Urinary bladder (tissue), 4 donors: Measurements from ENCODE around the gene TUBGCP6. TPM values are rescaled to one million over a fixed set of nuclear protein-coding genes. Genes with fewer than 3 reads are reported as not detected.

Experiments used
- DNase-seq: peaks from one replicate; pipeline ENCODE4 v3.0.0-alpha.2; 2015; ENCODE audit errors: extremely low spot score
- H3K27ac ChIP-seq: one replicate; pipeline ENCODE4 v1.5.1; 2013; ENCODE audit warnings: low read depth, mild to moderate bottlenecking, moderate library complexity
- H3K36me3 ChIP-seq: one replicate; pipeline ENCODE4 v1.6.1; 2013; ENCODE audit warnings: mild to moderate bottlenecking, moderate library complexity; ENCODE audit not compliant: insufficient read depth
- H3K4me1 ChIP-seq: one replicate; pipeline ENCODE4 v1.6.1; 2013; ENCODE audit warnings: mild to moderate bottlenecking, moderate library complexity; ENCODE audit not compliant: insufficient read depth
- H3K4me3 ChIP-seq: one replicate; pipeline ENCODE4 v1.5.1; 2013; ENCODE audit warnings: low read depth, low read length
- WGBS: extraction: QIAGEN DNeasy Blood & Tissue Kit; methylation state at CpG from one replicate; pipeline ENCODE4 v1.1.7; 2013; 5-methylcytosine and 5-hydroxymethylcytosine counted together
- polyA plus RNA-seq: library from polyadenylated mRNA; stranded (reverse); fragments of 200-250 nt; gene quantifications from one replicate; pipeline ENCODE4 v1.2.3, GENCODE V29; 2013
- total RNA-seq: library from RNA; depleted of rRNA; stranded (reverse); fragments of >200 nt; gene quantifications from one replicate; pipeline ENCODE4 v1.2.3, GENCODE V29; 2014
- donor health status: healthy with polysubstance abuse.
- donor health status: healthy.

TUBGCP6 gene
- total and polyA plus RNA-seq, 2 donors, result 23.1 to 31.5 TPM

DNA sequence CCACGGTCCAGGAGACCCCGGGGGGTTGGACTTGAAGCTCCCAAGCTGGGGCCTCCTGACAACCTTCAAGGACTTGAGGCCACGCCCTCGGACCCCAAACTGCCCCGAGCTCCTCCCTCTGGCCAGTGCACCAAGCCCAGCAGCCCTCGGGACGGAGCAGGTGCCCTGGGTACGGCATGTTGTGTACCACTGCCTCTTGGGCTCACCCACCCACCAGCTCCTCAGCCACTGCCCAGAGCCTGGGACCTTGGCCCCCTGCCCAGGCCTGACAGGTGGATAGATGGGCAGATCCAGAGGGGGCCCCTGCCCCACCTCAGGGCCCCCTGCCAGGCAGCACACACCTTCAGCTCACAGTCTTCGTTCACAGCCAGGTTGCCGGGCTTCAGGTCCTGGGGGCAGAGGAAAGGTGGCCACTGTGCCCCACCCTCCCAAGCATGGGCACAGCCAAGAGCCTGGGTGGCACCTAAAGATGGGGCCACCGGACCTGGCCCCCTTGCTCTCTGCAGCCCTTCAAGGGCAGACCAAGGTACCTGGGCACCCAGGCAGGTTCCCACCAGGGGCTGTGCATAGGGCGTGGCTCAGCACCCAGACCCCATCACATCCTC is 11.5 kb upstream of the TUBGCP6 start:
- Histone ChIP-seq H3K27ac (no peak overlapping the region), H3K4me1 (peaks cover 3% of the 10 kb centered on the region), H3K4me3 (no peak overlapping the region), H3K36me3 (no peaks in the 10 kb centered on the region)
- WGBS, result 87% methylated on average over 12 of the region's 12 CpGs
- no peak for DNase-seq

- no peak for DNase-seq
- no peak overlapping the region for H3K27ac ChIP-seq
- WGBS, result 91% methylated on average over 17 of the region's 17 CpGs
- H3K4me1 ChIP-seq, result peaks cover 2% of the 10 kb centered on the region
- H3K36me3 ChIP-seq, result no peaks in the 10 kb centered on the region
- no peak overlapping the region for H3K4me3 ChIP-seq
Observed at GRCh38 chr22:50255607-50256006, 10.8 kb upstream of the TUBGCP6 start.

DNA sequence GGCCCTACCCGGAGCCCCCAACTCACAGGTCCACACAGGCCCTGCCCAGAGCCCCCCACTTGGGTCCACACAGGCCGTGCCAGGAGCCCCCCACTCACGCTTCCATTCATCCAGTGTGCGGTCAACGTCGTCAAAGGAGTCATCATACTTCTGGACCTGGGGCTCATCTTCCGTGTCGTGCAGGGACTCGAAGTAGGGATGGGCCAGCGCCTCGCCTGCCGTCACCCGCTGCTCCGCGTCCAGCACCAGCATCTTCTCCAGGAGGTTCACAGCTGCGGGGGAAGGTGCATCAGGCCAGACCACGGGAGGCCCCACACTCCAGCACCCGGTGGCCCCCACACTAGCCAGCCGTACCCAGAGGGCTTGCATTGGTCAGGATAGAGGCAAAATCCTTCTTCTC is 10.3 kb upstream of the TUBGCP6 start:
- 87% methylated on average over 19 of the region's 19 CpGs for WGBS
- Histone ChIP-seq H3K4me3 (no peak overlapping the region), H3K27ac (no peak overlapping the region), H3K36me3 (no peaks in the 10 kb centered on the region), H3K4me1 (no peaks in the 10 kb centered on the region)
- DNase-seq, result no peak

- 76% methylated on average over 8 of the region's 8 CpGs for WGBS
- DNase-seq, result no peak
- no peaks in the 10 kb centered on the region for H3K36me3 ChIP-seq
- no peak overlapping the region for H3K4me3 ChIP-seq
- H3K27ac ChIP-seq, result no peak overlapping the region
- H3K4me1 ChIP-seq, result no peaks in the 10 kb centered on the region
Observed at GRCh38 chr22:50253941-50254340, 9.1 kb upstream of the TUBGCP6 start.

- Histone ChIP-seq H3K36me3 (no peaks in the 10 kb centered on the region), H3K4me1 (no peaks in the 10 kb centered on the region), H3K4me3 (no peak overlapping the region), H3K27ac (no peak overlapping the region)
- 82% methylated on average over 22 of the region's 22 CpGs for WGBS
- DNase-seq, result no peak
Observed at GRCh38 chr22:50253046-50253915, 8.5 kb upstream of the TUBGCP6 start.

- H3K4me1 ChIP-seq, result no peaks in the 10 kb centered on the region
- H3K27ac ChIP-seq, result no peak overlapping the region
- WGBS, result 53% methylated on average over 25 of the region's 25 CpGs
- H3K36me3 ChIP-seq, result no peaks in the 10 kb centered on the region
- no peak for DNase-seq
- H3K4me3 ChIP-seq, result no peak overlapping the region
Observed at GRCh38 chr22:50252082-50253045, 7.5 kb upstream of the TUBGCP6 start.

DNA sequence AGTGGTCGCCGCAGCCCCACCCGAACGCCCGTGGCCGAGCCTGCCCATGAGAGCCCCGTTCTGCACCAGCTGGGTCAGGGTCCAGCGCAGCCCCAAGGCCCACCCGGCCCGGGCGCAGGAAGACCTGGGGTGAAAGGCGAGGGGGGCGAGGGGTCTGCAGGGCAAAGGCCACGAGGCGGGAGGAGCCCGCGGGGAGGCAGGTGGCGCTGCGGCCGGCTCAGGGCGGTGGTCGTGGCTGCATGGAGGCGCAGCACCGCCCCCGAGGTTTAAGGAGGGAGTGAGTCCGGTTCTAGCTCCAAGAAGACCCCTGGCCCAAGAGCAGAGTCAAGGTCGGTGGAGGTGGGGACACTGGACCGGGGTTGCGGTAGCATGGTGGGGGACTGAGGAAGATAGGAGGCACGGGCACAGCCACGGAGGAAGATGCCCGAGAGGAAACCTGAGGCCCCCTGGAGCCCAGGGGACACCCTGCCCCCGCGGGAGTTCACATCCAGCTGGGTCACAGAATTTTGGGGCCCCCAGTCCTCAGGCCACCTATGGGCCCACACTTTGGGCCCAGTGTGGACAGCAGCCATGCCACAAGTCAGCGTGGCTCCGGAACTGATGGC is 6.8 kb upstream of the TUBGCP6 start:
- no peaks in the 10 kb centered on the region for H3K4me1 ChIP-seq
- DNase-seq, result no peak

GRCh38 chr22:50250555-50251476 is 6.0 kb upstream of the TUBGCP6 start, which contains the start of gene HDAC10:
Gene HDAC10 (minus strand): TSS chr22:50251265. CDS start chr22:50251032, 233 bp downstream.
- Histone ChIP-seq H3K27ac (peak within 1 kb of the TSS; percentile 81), H3K36me3 (no peaks in the 10 kb centered on the region), H3K4me1 (no peaks in the 10 kb centered on the region), H3K4me3 (peak within 1 kb of the TSS; percentile 69)
- WGBS, result 1% methylated on average over 81 of the region's 81 CpGs
- no peak for DNase-seq

More for the DNA sequence above, 6.8 kb upstream of the TUBGCP6 start:
- WGBS, result 15% methylated on average over 36 of the region's 36 CpGs
- Histone ChIP-seq H3K36me3 (no peaks in the 10 kb centered on the region), H3K27ac (peak overlapping the region; percentile 81), H3K4me3 (peak overlapping the region; percentile 69)

DNA sequence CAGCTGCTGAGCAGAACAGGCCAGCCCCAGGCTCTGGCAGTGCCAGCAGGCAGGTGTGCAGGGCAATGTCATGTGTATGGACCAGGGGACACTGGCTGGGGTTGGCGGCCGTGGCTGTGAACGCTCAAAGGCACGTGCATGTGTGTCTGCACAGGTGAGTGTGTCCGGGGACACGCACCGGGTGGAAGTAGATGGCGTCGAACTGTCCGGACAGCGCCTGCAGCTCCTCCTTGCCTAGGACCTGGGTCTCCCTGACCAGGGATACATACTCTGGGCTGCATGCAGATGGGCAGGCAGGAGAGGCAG is 5.4 kb upstream of the TUBGCP6 start:
- Histone ChIP-seq H3K36me3 (no peaks in the 10 kb centered on the region), H3K27ac (no peak overlapping the region), H3K4me1 (no peaks in the 10 kb centered on the region), H3K4me3 (peak overlapping the region; percentile 69)
- 67% methylated on average over 11 of the region's 11 CpGs for WGBS
- DNase-seq, result no peak

GRCh38 chr22:50249341-50250248 is 4.8 kb upstream of the TUBGCP6 start:
- H3K4me3 ChIP-seq, result no peak overlapping the region
- no peaks in the 10 kb centered on the region for H3K4me1 ChIP-seq

GRCh38 chr22:50248196-50249081 is 3.6 kb upstream of the TUBGCP6 start:
- H3K36me3 ChIP-seq, result no peaks in the 10 kb centered on the region
- DNase-seq, result no peak
- no peak overlapping the region for H3K4me3 ChIP-seq
- 85% methylated on average over 29 of the region's 29 CpGs for WGBS
- H3K27ac ChIP-seq, result no peak overlapping the region
- H3K4me1 ChIP-seq, result no peaks in the 10 kb centered on the region

More at GRCh38 chr22:50249341-50250248, 4.8 kb upstream of the TUBGCP6 start:
- Histone ChIP-seq H3K27ac (no peak overlapping the region), H3K36me3 (no peaks in the 10 kb centered on the region)
- 88% methylated on average over 32 of the region's 32 CpGs for WGBS
- DNase-seq, result no peak
